22Rv1 (cell line): ENCODE measurements around the gene ARL5C.

Experiments
- H3K27ac ChIP-seq: fragments of 450-650 bp; 2 replicates; pipeline ENCODE4 v1.5.1; 2017
- CTCF ChIP-seq: fragments of 450-650 bp; IDR thresholded peaks from 2 replicates; pipeline ENCODE4 v1.5.1; 2017; ENCODE audit warnings: mild to moderate bottlenecking
- ZFX ChIP-seq: fragments of 450-650 bp; IDR thresholded peaks from 2 replicates; pipeline ENCODE4 v1.6.1; 2017; ENCODE audit warnings: antibody characterized with exemption, borderline replicate concordance

ARL5C gene

GRCh38 chr17:39208136-39208535 lies 42.2 kb upstream of the ARL5C start:
- no peak overlapping the region for H3K27ac ChIP-seq
- TF ChIP-seq ZFX (no peak), CTCF (no peak)

- H3K27ac ChIP-seq: no peak overlapping the region
- TF ChIP-seq CTCF (no peak), ZFX (no peak)
These were observed 39.2 kb upstream of the ARL5C start for GRCh38 chr17:39205112-39205526.

GRCh38 chr17:39204245-39204644 lies 38.3 kb upstream of the ARL5C start:
- H3K27ac ChIP-seq: 0 out of 2 replicates have a peak overlapping the region, but pooled peaks have one; percentile 15
- TF ChIP-seq ZFX: no peak
- TF ChIP-seq CTCF: no peak

- H3K27ac ChIP-seq: peak overlapping the region; percentile 88
- TF ChIP-seq ZFX (no peak), CTCF (no peak)
These were observed 35.1 kb upstream of the ARL5C start for GRCh38 chr17:39200957-39201510.

- H3K27ac ChIP-seq: peak within 1 kb of the TSS; percentile 88
- TF ChIP-seq ZFX: no peak
- TF ChIP-seq CTCF: no peak
These were observed 34.3 kb upstream of the ARL5C start, which contains the start of gene RPL19 for GRCh38 chr17:39200070-39200879. Gene RPL19 (plus strand): TSS chr17:39200283. CDS start chr17:39200345, 62 bp downstream.

GRCh38 chr17:39199820-39200069 lies 33.8 kb upstream of the ARL5C start:
- TF ChIP-seq CTCF (no peak), ZFX (no peak)
- H3K27ac ChIP-seq: peak overlapping the region; percentile 88

- peak overlapping the region; percentile 88 for H3K27ac ChIP-seq
- TF ChIP-seq ZFX: no peak
- TF ChIP-seq CTCF: no peak
These were observed 32.2 kb upstream of the ARL5C start for GRCh38 chr17:39198186-39198566.
